ENCODE measurements around the gene TOMT. TPM values are rescaled to one million over a fixed set of nuclear protein-coding genes. Genes with fewer than 3 reads are reported as not detected.
A peak's percentile ranks its signal among the peaks of the same experiment; 100 is the strongest.

TOMT gene
- total RNA-seq, 1 donor from 2014 or later = not detected

- Mint-ChIP-seq H3K27me3 (no peaks in the 10 kb centered on the region), H3K4me1 (ENCODE audit: low read depth) (peaks cover 43% of the 10 kb centered on the region), H3K4me3 (ENCODE audit: low read depth) (no peak overlapping the region), H3K36me3 (ENCODE audit: insufficient read depth) (no peaks in the 10 kb centered on the region), H3K27ac (no peak overlapping the region), H3K9me3 (ENCODE audit: low read depth) (no peaks in the 10 kb centered on the region)
- DNase-seq (ENCODE audit: low spot score, unreplicated experiment) = no peak
- TF ChIP-seq, protein P1, sequence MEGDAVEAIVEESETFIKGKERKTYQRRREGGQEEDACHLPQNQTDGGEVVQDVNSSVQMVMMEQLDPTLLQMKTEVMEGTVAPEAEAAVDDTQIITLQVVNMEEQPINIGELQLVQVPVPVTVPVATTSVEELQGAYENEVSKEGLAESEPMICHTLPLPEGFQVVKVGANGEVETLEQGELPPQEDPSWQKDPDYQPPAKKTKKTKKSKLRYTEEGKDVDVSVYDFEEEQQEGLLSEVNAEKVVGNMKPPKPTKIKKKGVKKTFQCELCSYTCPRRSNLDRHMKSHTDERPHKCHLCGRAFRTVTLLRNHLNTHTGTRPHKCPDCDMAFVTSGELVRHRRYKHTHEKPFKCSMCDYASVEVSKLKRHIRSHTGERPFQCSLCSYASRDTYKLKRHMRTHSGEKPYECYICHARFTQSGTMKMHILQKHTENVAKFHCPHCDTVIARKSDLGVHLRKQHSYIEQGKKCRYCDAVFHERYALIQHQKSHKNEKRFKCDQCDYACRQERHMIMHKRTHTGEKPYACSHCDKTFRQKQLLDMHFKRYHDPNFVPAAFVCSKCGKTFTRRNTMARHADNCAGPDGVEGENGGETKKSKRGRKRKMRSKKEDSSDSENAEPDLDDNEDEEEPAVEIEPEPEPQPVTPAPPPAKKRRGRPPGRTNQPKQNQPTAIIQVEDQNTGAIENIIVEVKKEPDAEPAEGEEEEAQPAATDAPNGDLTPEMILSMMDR (IDR thresholded peaks at IDR 0.05; ENCODE audit: unreplicated experiment) = no peak
These were observed 10.5 kb downstream of the TOMT start for GRCh38 chr11:72116019-72116755.

DNA sequence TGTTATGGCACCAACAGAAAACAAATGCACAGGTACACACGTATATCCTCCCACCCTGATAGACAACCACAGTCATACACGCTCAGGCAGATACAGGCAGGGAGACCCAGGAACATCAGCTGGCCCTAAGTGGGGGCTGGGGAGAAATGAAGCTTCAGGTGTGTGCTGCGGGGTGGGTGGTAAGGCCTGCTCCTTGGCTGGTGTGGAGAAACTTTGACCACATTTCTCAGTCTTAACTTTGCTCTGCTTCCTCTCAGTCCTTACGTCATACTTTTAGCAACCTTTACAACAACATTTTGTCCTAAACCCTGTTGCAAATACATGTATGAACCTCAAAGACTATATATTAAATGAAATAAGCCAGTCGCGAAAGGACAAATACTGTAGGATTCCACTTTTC, 13.5 kb downstream of the TOMT start:
- H3K36me3 Mint-ChIP-seq (ENCODE audit: insufficient read depth) = no peaks in the 10 kb centered on the region
- H3K4me1 Mint-ChIP-seq (ENCODE audit: low read depth) = peaks cover 36% of the 10 kb centered on the region
- H3K9me3 Mint-ChIP-seq (ENCODE audit: low read depth) = no peaks in the 10 kb centered on the region
- no peak for DNase-seq (ENCODE audit: low spot score, unreplicated experiment)
- H3K27me3 Mint-ChIP-seq = no peaks in the 10 kb centered on the region
- H3K4me3 Mint-ChIP-seq (ENCODE audit: low read depth) = peak overlapping the region; percentile 18
- TF ChIP-seq, protein P1 (IDR thresholded peaks at IDR 0.05; ENCODE audit: unreplicated experiment) = no peak
- peak overlapping the region; percentile 92 for H3K27ac Mint-ChIP-seq

DNA sequence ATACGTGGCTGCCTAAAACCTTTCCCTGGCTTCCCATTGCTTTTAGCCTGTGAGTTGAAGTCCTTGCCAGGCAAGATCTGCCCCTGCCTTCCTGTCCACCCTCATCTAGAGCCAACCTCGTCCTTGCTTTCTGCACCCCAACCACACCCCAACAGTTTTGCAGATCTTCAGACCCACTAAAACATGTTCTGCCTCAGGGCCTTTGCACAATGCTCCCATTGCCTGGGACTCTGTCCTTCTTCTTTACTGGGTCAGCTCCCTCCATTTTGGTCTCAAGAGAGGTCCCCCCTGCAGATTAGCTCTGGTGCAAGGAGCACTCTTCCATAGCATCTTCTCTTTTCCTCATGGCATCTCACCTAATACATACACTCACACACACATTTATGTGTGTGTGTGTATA, 15.2 kb downstream of the TOMT start:
- TF ChIP-seq, protein P1 (IDR thresholded peaks at IDR 0.05; ENCODE audit: unreplicated experiment) = no peak
- H3K27me3 Mint-ChIP-seq = no peaks in the 10 kb centered on the region
- no peaks in the 10 kb centered on the region for H3K36me3 Mint-ChIP-seq (ENCODE audit: insufficient read depth)
- no peak overlapping the region for H3K4me3 Mint-ChIP-seq (ENCODE audit: low read depth)
- no peak for DNase-seq (ENCODE audit: low spot score, unreplicated experiment)
- peaks cover 13% of the 10 kb centered on the region for H3K9me3 Mint-ChIP-seq (ENCODE audit: low read depth)
- peak overlapping the region; percentile 39 for H3K27ac Mint-ChIP-seq
- peaks cover 36% of the 10 kb centered on the region for H3K4me1 Mint-ChIP-seq (ENCODE audit: low read depth)

DNA sequence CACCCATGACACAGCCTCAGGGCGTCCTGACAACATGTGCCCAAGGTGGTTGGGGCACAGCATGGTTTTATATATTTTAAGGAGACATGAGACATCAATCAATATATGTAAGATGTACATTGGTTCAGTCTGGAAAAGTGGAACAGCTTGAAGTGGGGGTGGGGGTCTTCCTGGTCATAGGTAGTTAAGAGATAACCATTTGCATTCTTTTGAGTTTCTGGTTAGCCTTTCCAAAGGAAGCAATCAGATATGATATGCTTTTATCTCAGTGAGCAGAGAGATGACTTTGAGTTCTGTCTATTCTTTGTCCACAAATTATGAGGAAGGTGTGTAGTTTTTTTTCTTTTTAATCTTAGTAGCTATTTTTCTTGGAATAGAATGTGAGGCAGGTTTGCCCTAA, 16.9 kb downstream of the TOMT start:
- DNase-seq (ENCODE audit: low spot score, unreplicated experiment) = no peak
- TF ChIP-seq, protein P1 (IDR thresholded peaks at IDR 0.05; ENCODE audit: unreplicated experiment) = no peak
- Mint-ChIP-seq H3K36me3 (ENCODE audit: insufficient read depth) (no peaks in the 10 kb centered on the region), H3K4me3 (ENCODE audit: low read depth) (no peak overlapping the region), H3K4me1 (ENCODE audit: low read depth) (peaks cover 26% of the 10 kb centered on the region), H3K9me3 (ENCODE audit: low read depth) (peaks cover 15% of the 10 kb centered on the region), H3K27me3 (no peaks in the 10 kb centered on the region), H3K27ac (no peak overlapping the region)

- no peak for DNase-seq (ENCODE audit: low spot score, unreplicated experiment)
- TF ChIP-seq, protein P1 (IDR thresholded peaks at IDR 0.05; ENCODE audit: unreplicated experiment) = no peak
- Mint-ChIP-seq H3K9me3 (ENCODE audit: low read depth) (peaks cover 19% of the 10 kb centered on the region), H3K4me3 (ENCODE audit: low read depth) (no peak overlapping the region), H3K27me3 (no peaks in the 10 kb centered on the region), H3K4me1 (ENCODE audit: low read depth) (peaks cover 22% of the 10 kb centered on the region), H3K27ac (no peak overlapping the region), H3K36me3 (ENCODE audit: insufficient read depth) (peaks cover 2% of the 10 kb centered on the region)
These were observed 17.5 kb downstream of the TOMT start for GRCh38 chr11:72123117-72123653.
